Measurements from ENCODE around the gene PTPRA.
"Not testable (repeated sequence)": the region's sequence is repeated elsewhere in the genome, so short reads cannot be mapped to it uniquely, and the experiment has no call there.

PTPRA gene

DNA sequence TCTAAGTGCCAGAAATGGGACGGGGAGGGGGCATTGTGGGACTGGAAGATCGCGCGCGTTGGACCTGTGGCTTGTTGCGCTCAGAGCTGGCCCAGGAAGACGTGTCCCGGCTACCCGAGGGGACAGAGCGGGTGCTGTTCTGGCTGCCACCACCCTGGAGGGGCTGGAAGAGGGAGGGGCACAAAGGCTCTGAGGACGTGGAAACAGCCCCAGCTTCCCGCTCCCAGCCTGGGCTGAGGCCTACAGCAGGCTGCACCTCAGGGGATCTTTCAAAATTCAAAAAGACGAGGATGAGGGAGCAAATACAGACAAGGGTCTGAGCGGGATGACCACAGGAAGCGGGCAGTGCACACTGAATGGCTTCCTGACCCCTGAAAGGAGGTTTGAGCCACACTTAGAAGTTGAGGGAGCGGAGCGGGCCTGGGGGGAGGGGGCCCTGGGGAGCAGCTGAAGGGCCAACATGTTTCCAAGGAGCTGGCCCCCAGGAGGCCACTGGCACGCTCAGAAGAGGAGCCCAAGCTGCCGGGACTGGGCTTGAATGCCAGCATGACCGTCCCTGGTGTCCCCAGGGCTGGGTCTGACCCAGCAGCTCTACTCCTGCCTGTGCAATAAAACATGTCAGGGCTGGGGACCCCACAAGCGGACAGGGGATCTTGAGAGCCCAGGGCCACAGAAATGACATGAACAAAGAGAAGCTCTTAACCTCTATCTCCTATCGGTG is 199.4 kb downstream of the PTPRA start:
- no peak for FAIRE-seq
- TF ChIP-seq TAF1 (IDR thresholded peaks at IDR 0.05; ENCODE audit: borderline replicate concordance, low read depth, low read length), result no peak
- TF ChIP-seq POLR2A (IDR thresholded peaks at IDR 0.05; ENCODE audit: low read depth, low read length), result no peak
- no peak for TF ChIP-seq POLR2AphosphoS5 (IDR thresholded peaks at IDR 0.05; ENCODE audit: low read depth, low read length)
- no peak for DNase-seq (ENCODE audit: insufficient read length)

GRCh38 chr20:3073251-3073643 is 200.0 kb downstream of the PTPRA start:
- not testable (repeated sequence) for FAIRE-seq; DNase-seq (ENCODE audit: insufficient read length)

DNA sequence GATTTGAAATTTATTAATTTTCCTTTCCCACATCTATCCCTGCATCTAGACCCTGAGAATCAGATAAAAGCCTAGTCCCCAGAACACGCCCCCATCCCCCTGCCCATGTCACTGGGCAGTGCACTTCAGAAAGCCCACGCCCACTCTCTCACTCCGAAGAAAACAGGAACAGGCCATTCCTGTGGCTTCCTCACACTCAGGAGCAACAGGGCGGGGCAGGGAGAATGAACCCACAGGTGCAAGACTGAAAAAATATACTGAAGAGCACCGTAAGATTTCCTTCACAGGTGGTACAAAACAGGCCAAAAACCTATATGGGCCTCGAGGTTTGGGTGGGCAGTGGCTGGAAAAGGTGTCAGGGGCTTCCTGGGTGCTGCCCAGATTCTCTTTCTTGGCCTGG is 201.5 kb downstream of the PTPRA start:
- DNase-seq (ENCODE audit: insufficient read length) (no peak), FAIRE-seq (no peak)
- TF ChIP-seq TAF1 (IDR thresholded peaks at IDR 0.05; ENCODE audit: borderline replicate concordance, low read depth, low read length) (no peak), POLR2A (IDR thresholded peaks at IDR 0.05; ENCODE audit: low read depth, low read length) (no peak), POLR2AphosphoS5 (IDR thresholded peaks at IDR 0.05; ENCODE audit: low read depth, low read length) (no peak)

GRCh38 chr20:3075315-3075714 is 202.0 kb downstream of the PTPRA start:
- not testable (repeated sequence) for FAIRE-seq; DNase-seq (ENCODE audit: insufficient read length)

DNA sequence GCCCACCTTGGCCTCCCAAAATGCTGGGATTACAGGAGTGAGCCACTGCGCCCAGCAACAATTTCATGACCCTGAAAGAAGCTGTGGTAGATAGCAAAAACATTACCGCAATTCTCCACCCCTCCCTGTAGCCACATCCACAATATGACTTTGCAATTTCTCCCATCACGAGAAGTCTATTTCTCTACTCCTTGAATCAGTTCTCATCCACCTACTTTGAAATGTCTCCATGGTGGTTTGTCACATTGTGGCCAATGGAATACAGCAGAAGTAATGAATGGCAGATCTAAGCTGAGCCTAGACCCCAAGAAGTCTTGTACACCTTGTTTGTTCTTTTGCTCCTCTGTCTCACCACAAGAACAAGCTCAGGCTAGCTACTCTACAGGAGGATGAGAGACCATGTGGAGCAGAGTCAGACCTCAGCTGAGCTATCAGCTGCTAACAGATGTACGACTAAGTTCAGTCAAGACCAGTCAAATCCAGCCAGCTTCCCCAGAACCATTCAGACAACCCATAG is 204.4 kb downstream of the PTPRA start:
- FAIRE-seq (no peak), DNase-seq (ENCODE audit: insufficient read length) (no peak)
- TF ChIP-seq POLR2AphosphoS5 (IDR thresholded peaks at IDR 0.05; ENCODE audit: low read depth, low read length) (no peak), TAF1 (IDR thresholded peaks at IDR 0.05; ENCODE audit: borderline replicate concordance, low read depth, low read length) (no peak), POLR2A (IDR thresholded peaks at IDR 0.05; ENCODE audit: low read depth, low read length) (no peak)

GRCh38 chr20:3080939-3081388 is 207.7 kb downstream of the PTPRA start:
- no peak for DNase-seq (ENCODE audit: insufficient read length)
- FAIRE-seq, result no peak
- TF ChIP-seq TAF1 (IDR thresholded peaks at IDR 0.05; ENCODE audit: borderline replicate concordance, low read depth, low read length), result no peak
- TF ChIP-seq POLR2AphosphoS5 (IDR thresholded peaks at IDR 0.05; ENCODE audit: low read depth, low read length), result no peak
- TF ChIP-seq POLR2A (IDR thresholded peaks at IDR 0.05; ENCODE audit: low read depth, low read length), result no peak

- TF ChIP-seq POLR2AphosphoS5 (IDR thresholded peaks at IDR 0.05; ENCODE audit: low read depth, low read length) (no peak), TAF1 (IDR thresholded peaks at IDR 0.05; ENCODE audit: borderline replicate concordance, low read depth, low read length) (no peak), POLR2A (IDR thresholded peaks at IDR 0.05; ENCODE audit: low read depth, low read length) (no peak)
- no peak for FAIRE-seq
- DNase-seq (ENCODE audit: insufficient read length), result no peak
These were observed 208.4 kb downstream of the PTPRA start for GRCh38 chr20:3081641-3082040.

- no peak for TF ChIP-seq TAF1 (IDR thresholded peaks at IDR 0.05; ENCODE audit: borderline replicate concordance, low read depth, low read length)
These were observed 209.1 kb downstream of the PTPRA start for GRCh38 chr20:3082306-3082951.

GRCh38 chr20:3082955-3083952 is 210.0 kb downstream of the PTPRA start:
- DNase-seq (ENCODE audit: insufficient read length) (no peak), FAIRE-seq (no peak)
- TF ChIP-seq TAF1 (IDR thresholded peaks at IDR 0.05; ENCODE audit: borderline replicate concordance, low read depth, low read length) (no peak), POLR2A (IDR thresholded peaks at IDR 0.05; ENCODE audit: low read depth, low read length) (no peak), POLR2AphosphoS5 (IDR thresholded peaks at IDR 0.05; ENCODE audit: low read depth, low read length) (no peak)

More at GRCh38 chr20:3082306-3082951, 209.1 kb downstream of the PTPRA start:
- FAIRE-seq, result no peak
- DNase-seq (ENCODE audit: insufficient read length), result no peak

- no peak for FAIRE-seq
- TF ChIP-seq POLR2AphosphoS5 (IDR thresholded peaks at IDR 0.05; ENCODE audit: low read depth, low read length), result no peak
- TF ChIP-seq TAF1 (IDR thresholded peaks at IDR 0.05; ENCODE audit: borderline replicate concordance, low read depth, low read length), result no peak
- TF ChIP-seq POLR2A (IDR thresholded peaks at IDR 0.05; ENCODE audit: low read depth, low read length), result no peak
These were observed 211.2 kb downstream of the PTPRA start, which contains the start of gene AVP for GRCh38 chr20:3084283-3084985. AVP (minus strand) TSS chr20:3084724; CDS start chr20:3084674, 50 bp downstream.

GRCh38 chr20:3084986-3085360 is 211.7 kb downstream of the PTPRA start:
- no peak for DNase-seq (ENCODE audit: insufficient read length)
- TF ChIP-seq POLR2AphosphoS5 (IDR thresholded peaks at IDR 0.05; ENCODE audit: low read depth, low read length) (no peak), TAF1 (IDR thresholded peaks at IDR 0.05; ENCODE audit: borderline replicate concordance, low read depth, low read length) (no peak), POLR2A (IDR thresholded peaks at IDR 0.05; ENCODE audit: low read depth, low read length) (no peak)
- no peak for FAIRE-seq

More at GRCh38 chr20:3084283-3084985, 211.2 kb downstream of the PTPRA start, which contains the start of gene AVP:
- DNase-seq (ENCODE audit: insufficient read length), result no peak

Data from GM12892 (cell line).